Lower lobe of right lung (tissue), 2 donors: Measurements from ENCODE around the gene CEP104. TPM values are rescaled to one million over a fixed set of nuclear protein-coding genes. Genes with fewer than 3 reads are reported as not detected.

Experiments
- ATAC-seq, 2 donors: fragments of 200-7000 bp; cut with Tn5 transposase; one replicate each; pipeline ENCODE4 v1.9.1; 2020 to 2022; ENCODE audit warnings: mild to moderate bottlenecking in 2 of 2, moderate library complexity in 2 of 2
- DNase-seq: peaks from one replicate; pipeline ENCODE4 v3.0.0-alpha.2; 2020
- H3K27ac ChIP-seq: fragments of 200-600 bp; one replicate; pipeline ENCODE4 v1.8.0; 2022
- H3K27me3 ChIP-seq: fragments of 200-600 bp; one replicate; pipeline ENCODE4 v1.8.0; 2022; ENCODE audit warnings: low read depth
- H3K36me3 ChIP-seq: fragments of 200-600 bp; one replicate; pipeline ENCODE4 v1.8.0; 2022; ENCODE audit warnings: mild to moderate bottlenecking
- H3K4me1 ChIP-seq: fragments of 200-600 bp; one replicate; pipeline ENCODE4 v1.8.0; 2022
- H3K4me3 ChIP-seq: fragments of 200-600 bp; one replicate; pipeline ENCODE4 v1.8.0; 2022; ENCODE audit warnings: mild to moderate bottlenecking
- H3K9me3 ChIP-seq: fragments of 200-600 bp; one replicate; pipeline ENCODE4 v1.8.0; 2022
- CTCF ChIP-seq: fragments of 200-600 bp; IDR thresholded peaks from one replicate; pipeline ENCODE4 v1.8.0; 2022; ENCODE audit warnings: antibody characterized with exemption, mild to moderate bottlenecking
- intact Hi-C: fragments of 100-400 bp; cut with DNase I; formaldehyde crosslinking; loops from one replicate; pipeline ENCODE4 v1.11.0; 2022
- total RNA-seq: library from RNA; stranded (reverse); fragmentation: NEBNext Ultra II Directional; extraction: Animal tissue kit (Norgen Biotek cat#: 25700); gene quantifications from one replicate; pipeline ENCODE4 v1.2.1, GENCODE V29; 2021
- donor health status: DM: no; HTN: yes; CAD: no; lungs with severe emphysema.

Gene CEP104
- total RNA-seq, 1 donor from 2014 or later: 53.9 TPM

- TF ChIP-seq CTCF: no peak
- peaks cover 31% of the 10 kb centered on the region for H3K4me1 ChIP-seq
- DNase-seq: peak; percentile 38
Measured at GRCh38 chr1:3790952-3791351, 66.1 kb downstream of the CEP104 start.

GRCh38 chr1:3790500-3790923, 66.5 kb downstream of the CEP104 start:
- ATAC-seq (no peak), DNase-seq (peak; percentile 35)
- Histone ChIP-seq H3K27me3 (no peaks in the 10 kb centered on the region), H3K4me3 (no peak overlapping the region), H3K4me1 (peaks cover 30% of the 10 kb centered on the region), H3K27ac (no peak overlapping the region), H3K9me3 (no peaks in the 10 kb centered on the region), H3K36me3 (peaks cover 55% of the 10 kb centered on the region)
- intact Hi-C loops: no loop called here
- TF ChIP-seq CTCF: no peak

More at GRCh38 chr1:3790952-3791351, 66.1 kb downstream of the CEP104 start:
- Histone ChIP-seq H3K27me3 (no peaks in the 10 kb centered on the region), H3K36me3 (peaks cover 51% of the 10 kb centered on the region), H3K27ac (no peak overlapping the region), H3K9me3 (no peaks in the 10 kb centered on the region), H3K4me3 (no peak overlapping the region)
- ATAC-seq: no peak
- intact Hi-C loops: no loop called here

- no peaks in the 10 kb centered on the region for H3K27me3 ChIP-seq
- no peak overlapping the region for H3K27ac ChIP-seq
- TF ChIP-seq CTCF: no peak
- H3K4me3 ChIP-seq: no peak overlapping the region
- intact Hi-C loops: no loop called here
- H3K4me1 ChIP-seq: peaks cover 21% of the 10 kb centered on the region
- H3K36me3 ChIP-seq: peaks cover 64% of the 10 kb centered on the region
- no peak for ATAC-seq
- DNase-seq: peak; percentile 30
- no peaks in the 10 kb centered on the region for H3K9me3 ChIP-seq
Measured at GRCh38 chr1:3789421-3790300, 67.3 kb downstream of the CEP104 start.

- H3K4me3 ChIP-seq: no peak overlapping the region
- H3K36me3 ChIP-seq: peaks cover 72% of the 10 kb centered on the region
- no peaks in the 10 kb centered on the region for H3K9me3 ChIP-seq
- intact Hi-C loops: no loop called here
- ATAC-seq: no peak
- DNase-seq: no peak
- TF ChIP-seq CTCF: no peak
- no peaks in the 10 kb centered on the region for H3K27me3 ChIP-seq
- peaks cover 14% of the 10 kb centered on the region for H3K4me1 ChIP-seq
- H3K27ac ChIP-seq: no peak overlapping the region
Measured at GRCh38 chr1:3788756-3789420, 68.1 kb downstream of the CEP104 start.

- intact Hi-C loops: no loop called here
- Histone ChIP-seq H3K36me3 (peaks cover 81% of the 10 kb centered on the region), H3K4me3 (no peak overlapping the region)
Measured at GRCh38 chr1:3787745-3788605, 69.0 kb downstream of the CEP104 start.

More at GRCh38 chr1:3787745-3788605, 69.0 kb downstream of the CEP104 start:
- TF ChIP-seq CTCF: no peak
- Histone ChIP-seq H3K4me1 (peaks cover 5% of the 10 kb centered on the region), H3K9me3 (no peaks in the 10 kb centered on the region), H3K27me3 (no peaks in the 10 kb centered on the region), H3K27ac (no peak overlapping the region)
- no peak for ATAC-seq
- no peak for DNase-seq
